Activated CD4-positive, CD25-positive, alpha-beta regulatory T cell (primary cell): ENCODE measurements around the gene MRPS14.
"Not testable (repeated sequence)": the region's sequence is repeated elsewhere in the genome, so short reads cannot be mapped to it uniquely, and the experiment has no call there.

ENCODE experiments used
- DNase-seq, 4 experiments: peaks; one replicate each; lab custom pipeline; 2025; lab: John Stamatoyannopoulos, UW

MRPS14 gene

DNA sequence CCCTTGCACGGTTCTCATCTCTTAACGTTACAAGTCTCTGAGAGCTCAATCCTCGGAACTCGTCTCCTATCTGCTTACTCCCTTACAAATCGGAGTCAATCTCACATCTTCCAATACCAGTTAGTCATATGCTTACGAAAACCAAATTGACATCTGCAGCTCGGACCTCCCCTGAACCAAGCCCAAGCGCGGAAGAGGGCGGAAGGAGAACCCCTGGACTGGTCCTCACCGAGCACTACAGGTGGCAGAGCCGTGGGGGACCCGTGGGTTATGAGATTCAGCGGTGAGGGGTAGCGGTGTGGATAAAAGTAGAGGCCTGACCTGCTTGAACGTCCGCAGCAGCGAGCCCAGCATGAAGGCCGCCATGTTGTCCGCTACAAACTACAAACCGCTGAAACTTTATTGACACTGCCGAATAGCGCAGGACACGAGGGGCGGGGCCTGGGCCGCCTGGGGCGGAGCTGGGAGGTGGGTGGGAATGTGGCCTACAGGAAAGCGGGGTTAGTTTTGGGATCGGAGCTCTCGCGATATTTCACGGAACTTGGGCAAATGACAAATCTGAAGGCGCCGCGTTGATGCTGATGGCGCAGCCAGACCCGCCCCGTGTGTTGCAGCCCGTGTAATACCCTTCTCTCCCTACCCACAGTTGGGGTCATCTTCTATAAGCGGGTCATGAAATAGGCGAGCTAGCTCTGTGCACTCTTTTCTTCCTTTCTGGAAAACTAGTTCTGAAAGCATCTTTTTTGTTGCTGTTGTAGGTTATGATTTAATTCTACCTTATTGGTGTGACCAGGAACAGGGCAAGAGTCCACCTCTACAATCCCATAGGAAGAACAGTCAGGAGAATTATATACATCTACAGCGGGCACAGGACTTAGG, at the start of gene MRPS14:
TSS of gene MRPS14 (minus strand) at position 383 of the 879 bp plus-strand sequence. CDS start at position 366, 17 bp downstream.
- peak; percentile 90 to 97 (median 90) for DNase-seq

DNA sequence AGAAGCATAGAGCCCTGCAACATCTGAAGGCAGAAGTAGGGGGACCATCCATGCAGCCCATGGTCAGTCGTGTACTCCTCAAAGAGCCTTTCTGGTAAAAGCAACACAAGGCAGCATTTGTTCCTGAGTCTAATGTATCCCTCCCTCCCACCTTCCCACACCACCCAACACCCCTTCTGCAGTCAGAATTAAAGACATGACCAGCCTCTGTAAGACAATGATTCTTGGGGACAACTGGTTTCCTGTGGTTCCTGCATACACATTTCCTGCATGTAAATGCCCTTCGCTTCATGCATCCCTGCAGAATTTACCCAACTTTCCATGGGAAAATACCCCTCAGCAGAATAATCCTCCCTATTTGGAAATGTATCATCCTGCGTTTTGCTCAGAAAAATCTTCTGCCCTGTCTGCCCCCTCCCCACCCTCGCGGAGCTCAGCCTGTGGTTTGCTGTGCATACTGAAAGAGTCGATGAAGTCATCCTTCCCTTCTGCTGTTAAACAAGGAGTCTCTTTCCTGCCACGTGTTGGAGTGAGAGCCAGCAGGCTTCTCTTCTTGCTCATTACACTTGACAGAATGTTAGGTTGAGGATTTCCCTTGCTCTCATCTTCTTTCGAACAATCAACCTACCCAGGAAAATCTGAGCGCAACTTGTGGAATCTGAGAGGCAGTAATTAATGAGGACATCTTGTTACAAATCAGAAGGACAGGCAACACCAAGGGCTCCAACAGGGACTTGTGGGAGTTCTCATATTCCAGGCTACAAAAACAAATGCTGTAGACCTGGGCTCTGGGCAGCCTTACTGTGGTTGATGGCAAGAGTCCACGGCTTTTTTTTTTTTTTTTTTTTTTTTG, 49.1 kb upstream of the MRPS14 start:
- DNase-seq: no peak

DNA sequence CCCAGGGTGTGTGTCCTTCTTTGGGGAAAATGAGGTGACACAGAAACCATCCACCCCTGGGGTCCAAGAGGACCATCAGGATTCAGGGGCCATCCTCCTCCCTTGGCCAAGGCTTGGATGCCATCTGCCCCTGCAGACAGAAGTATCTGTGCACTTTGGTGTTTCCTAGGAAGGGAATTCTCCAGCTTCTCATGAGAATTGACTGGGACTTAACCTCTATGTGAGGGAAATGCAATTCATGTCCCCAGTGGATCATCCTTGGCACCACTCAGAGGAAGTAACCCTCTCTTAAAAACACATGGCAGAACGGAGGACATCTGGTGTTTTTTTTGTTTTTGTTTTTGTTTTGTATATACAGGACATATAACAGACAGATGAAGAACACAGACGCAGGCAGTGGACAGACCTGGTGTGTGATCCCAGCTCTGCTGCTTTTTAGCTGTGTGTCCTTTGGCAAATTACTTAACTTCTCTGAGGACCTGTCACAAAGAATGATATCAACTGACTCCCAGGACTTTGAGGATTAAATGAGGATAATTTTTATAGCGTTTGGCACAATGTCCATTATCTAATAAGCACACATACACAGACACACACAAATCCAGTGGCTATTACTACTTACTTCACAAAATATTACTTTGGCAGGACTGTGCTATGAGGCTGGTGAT, 48.2 kb upstream of the MRPS14 start:
- DNase-seq: no peak

DNA sequence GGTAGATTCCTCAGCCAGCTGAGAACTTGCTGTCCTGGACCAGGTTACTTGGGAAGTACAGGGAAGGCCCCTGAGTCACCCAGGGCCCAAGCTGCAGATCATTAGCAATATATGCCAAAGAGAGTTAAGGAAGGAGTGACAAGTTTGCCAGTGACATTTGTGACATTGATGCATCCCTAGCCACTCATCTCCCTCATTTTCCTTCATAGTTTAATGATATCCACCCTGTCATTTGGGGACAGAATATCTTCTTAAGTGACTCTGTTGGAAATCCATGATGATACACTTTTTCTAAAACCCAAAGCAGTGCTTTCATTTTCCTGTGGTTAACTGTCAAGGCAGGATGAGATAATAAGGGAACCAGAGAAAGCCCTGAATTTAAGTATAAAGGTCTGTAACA, 47.6 kb upstream of the MRPS14 start:
- DNase-seq: no peak

DNA sequence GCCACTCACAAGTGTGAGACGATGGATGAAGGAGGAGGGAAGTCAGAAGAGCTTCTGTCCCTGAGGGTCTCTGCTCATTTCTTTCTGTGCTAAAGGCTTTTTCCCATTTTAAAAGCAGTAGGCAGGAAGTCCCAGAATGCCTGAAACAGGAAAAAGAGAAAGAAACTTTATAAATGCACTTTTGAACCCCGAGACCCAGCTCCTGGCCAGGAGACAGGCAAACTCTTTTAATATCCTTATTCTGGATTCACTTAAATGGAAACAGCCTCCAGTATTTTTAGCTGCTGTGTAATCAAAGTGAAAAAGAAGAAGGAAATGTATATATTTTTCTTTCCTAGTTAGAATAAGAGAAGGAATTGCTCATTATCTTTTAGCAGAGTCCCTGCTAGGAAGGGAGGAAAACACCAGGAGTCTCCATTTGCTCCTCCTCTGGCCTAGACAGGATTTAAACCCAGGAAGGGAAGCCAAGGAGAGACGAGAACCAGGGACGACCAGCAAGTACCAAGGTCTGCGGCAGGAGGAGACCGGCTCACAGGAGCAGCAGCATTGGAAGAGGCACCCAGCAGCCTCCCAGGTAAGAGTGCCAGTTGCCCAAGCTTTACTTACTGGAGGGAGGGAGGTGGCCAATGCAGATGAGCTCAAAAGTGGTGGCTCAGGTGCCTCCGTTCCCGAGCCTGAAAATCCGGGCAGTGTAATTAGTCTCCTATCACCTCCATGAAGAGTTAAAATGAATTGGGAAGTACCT, 44.3 kb upstream of the MRPS14 start, which contains the start of gene TNN:
TSS of gene TNN (plus strand) at position 472 of the 745 bp plus-strand sequence. CDS start 9,586 bp downstream, outside the sequence.
- DNase-seq: no peak

DNA sequence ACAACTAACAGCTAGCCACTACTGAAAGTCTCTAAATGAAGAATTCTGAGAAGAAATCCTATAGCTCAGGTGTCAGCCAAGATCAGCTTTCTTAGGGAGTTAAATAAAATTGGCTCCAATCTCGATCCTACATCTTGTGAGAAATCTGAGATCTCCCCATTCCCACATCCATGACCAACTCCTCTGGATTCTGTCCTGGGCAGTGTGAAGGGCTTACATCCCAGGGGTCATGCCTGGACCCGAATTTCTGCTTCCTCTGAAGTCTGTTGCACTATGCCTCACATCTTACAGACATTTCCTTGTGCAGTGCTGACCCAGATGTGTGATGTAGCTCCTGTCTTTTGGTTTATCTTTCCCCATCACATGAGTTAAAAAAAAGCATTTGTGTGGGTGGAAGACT, 39.6 kb upstream of the MRPS14 start:
- DNase-seq: no peak

DNA sequence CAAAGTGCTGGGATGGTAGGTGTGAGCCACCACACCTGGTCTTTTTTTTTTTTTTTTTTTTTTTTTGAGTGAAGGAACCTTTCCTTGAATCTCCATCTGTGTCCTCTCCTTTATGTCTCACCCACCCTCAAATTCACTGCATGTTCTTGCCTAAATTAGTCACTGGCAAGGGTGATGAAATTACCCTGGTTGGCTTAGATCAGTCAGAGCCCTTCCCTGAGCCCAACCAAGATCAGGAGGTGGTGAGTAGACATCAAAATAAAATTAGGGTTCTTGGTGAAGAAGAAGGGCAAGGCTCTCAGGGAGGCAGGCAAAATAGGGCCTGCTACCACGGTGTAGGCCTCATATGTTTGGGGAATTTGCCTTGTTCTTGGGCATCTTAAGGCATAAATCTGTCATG, 39.1 kb upstream of the MRPS14 start:
- DNase-seq: no peak

DNA sequence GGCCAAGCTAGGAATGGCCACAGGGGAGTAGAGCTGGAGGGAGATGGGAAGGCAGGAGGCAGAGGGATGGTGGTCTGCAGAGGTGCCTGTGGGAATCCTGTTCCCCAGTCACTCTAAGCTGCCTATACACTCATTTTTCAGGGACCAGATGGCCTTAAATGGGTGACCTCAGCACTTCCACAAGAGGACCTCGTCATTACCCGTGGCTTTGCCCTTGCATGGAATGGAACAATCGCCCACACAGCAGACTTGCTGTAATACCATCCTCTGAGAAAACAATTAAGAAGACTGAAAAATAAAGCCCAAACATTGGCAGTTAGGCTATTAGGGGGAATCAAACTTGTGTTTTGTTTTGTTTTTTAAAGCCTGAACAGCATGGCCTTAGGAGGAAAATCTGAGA, 31.5 kb upstream of the MRPS14 start:
- DNase-seq: no peak

DNA sequence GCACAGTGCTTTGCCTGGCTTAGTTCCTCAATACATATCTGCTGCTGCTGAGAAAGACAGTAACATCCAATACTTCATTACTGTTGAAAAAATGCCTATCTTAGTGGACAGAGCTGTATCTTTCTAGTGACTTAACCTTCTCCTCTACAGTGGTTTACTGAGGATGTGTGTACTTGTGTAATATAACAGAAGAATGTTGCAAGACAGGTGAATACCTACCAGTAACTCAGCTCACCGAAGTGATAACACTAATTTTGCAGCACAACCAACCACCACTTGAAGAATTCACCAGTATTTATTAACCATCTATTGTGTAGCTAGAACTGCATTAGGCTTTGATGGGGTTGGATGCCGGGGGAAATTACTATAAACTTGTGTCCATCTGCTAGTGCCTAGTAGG, 27.8 kb upstream of the MRPS14 start:
- no peak for DNase-seq

DNA sequence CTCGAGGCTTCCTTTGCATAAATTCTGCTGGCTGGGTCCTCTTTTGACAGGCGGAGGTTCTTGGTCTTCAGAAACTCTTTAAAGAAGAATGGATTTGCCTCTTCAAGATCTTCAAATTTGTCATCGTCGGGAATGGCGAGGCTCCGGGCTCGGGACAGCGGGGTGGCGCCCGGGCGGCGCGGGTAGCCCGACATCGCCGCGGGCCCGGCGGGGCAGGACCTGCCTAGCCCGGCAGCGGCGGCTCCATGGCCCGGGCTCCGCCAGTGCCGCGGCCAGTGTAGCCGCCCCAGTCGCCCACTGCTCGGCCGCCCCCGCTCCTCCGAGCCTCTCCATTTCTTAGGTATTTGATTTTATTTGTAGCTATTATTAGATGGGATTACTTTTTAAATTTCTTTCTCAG, 22.3 kb upstream of the MRPS14 start:
- no peak for DNase-seq

DNA sequence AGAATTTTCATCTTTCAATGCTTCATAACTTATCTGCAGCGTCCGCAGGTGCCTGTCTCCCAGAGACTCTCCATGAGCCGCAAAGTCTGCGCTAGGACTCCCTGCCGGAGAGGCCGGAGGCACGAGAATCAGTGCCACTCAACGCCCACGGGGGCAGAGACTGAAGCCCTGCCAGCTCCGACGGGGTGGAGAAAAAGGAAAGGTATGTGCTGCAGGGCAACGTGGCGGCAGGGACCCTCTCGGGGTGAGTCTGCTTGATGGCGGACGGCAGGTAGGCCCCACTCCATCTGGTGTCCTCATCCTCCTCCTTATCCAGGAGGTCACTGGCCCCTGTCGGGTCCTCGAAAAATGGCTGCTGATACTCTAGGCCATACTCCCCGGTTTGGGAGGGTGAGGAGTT, 21.9 kb upstream of the MRPS14 start:
- no peak for DNase-seq

DNA sequence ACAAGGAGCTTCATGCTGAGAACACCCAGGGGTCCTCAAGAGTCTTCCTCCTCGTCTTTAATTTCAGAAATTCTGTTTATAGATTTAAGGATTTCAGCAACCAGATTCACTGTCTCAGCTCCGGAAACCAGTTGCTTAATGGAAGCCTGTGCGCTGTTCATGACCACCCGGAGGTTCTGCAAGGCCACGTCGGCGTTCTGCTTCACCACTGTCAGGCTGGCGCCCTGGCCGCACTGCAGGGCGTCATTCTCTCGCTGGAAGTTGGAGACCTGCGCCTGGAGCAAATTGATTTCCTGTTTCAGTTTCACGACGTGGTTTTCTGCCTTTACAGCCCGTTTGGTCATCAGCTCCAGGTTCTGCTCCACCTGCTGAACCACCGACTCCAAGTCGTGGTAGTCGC, 21.4 kb upstream of the MRPS14 start:
- DNase-seq: not testable (repeated sequence)

DNA sequence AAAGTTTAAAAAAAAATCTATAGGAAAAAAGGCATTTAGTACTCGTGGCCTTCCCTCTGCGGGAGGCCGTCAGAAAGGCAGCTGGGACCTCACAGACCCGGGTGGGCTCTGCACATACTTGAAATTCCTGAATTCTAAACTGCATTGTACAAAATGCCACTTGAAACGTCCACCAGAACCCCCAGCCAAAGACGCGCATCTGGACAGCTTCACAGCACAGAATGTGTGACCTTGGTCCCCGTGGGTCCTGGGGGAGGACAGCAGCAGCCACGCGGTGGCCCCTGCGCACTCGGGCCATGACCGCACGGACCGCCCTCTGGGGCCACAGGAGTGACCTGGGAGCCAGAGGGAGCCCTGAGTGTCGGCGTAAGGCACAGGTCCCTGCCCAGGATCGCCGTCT, 20.6 kb upstream of the MRPS14 start:
- no peak for DNase-seq

DNA sequence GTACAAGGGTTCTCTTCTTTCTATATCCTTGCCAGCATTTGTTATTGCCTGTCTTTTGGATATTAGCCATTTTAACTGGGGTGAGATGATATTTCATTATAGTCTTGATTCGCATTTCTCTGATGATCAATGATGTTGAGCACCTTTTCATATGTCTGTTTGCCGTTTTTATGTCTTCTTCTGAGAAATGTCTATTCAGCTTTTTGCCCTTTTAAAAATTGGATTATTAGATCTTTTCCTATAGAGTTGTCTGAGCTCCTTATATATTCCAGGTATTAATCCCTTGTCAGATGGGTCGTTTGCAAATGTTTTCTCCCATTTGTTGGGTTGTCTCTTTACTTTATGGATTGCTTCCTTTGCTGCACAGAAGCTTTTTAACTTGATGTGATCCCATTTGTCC, 19.4 kb upstream of the MRPS14 start:
- no peak for DNase-seq

DNA sequence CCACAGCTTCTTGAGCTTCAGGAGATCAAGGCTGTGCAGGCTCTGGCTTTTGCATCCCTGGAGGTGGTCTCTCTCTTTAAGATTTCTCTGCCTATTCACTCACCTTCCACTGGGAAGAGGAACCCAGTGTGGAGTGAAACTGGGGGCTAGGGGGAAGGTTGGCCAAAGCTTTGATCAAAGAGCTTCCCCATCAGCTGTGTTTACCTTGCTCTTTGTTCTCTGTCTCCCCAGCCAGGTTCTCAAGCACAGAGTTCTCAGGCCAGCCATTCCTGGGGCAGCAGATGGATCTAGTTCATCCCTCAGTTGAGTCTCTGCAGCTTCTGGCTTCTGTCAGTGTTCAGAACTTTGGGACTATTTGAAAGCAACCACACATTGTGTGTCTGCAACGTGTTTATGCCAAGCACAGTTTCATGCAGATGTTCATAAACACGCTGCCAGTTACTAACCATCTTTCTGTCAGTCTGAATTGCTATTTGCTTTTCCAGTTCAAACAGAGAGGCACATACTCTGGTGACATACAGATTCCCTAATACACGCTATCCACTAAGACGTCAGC, 17.2 kb upstream of the MRPS14 start:
- no peak for DNase-seq

DNA sequence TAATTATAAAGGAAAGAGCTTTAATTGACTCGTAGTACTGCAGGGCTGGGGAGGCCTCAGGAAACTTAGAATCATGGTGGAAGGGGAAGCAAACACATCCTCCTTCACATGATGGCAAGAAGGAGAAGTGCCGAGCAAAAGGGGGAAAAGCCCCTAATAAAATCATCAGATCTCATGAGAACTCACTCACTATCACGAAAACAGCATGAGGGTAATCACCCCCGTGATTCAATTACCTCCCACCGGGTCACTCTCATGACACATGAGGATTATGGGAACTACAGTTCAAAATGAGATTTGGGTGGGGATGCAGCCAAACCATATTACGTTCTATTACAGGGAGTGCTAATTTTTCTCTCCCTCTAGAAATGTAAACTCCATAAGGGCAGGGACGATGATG, 14.2 kb upstream of the MRPS14 start:
- no peak for DNase-seq

DNA sequence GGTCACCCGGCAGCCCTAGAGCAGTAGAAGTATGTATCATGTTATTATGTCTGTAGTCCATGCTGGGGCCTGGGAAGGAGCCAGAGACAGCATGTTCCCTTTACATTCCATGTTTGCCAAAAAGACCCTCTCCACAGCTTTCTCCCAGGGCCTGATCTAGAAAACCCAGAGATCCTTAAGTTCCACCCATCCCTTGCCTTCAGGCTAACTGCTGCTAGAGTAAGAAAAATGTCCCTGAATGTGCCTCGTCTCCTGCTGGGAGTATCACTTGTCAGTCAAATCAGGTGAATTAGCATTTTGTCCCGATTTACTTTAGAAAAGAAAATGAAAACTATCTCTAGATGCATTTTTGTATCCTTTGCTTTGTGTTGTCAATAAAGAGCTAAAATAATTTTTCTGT, 13.3 kb upstream of the MRPS14 start:
- DNase-seq: no peak

DNA sequence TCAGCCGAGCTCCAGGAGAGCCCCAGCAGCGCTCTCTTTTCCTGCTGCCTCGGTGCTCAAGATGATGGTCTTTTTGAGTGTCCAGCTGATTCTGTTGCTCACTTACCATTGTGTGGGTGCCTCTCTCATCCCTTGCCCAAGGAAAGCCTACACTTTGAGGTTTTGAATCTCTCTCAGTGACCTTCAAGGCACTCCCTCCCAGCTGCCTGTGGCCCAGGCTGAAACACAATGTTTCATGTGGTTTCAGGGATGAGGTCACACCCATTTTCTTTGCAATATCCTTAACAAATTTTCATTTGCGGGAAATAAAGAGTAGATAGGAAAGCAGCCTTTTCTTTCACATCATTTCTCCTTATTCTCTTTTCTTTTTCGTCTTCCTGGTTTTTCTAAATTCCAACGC, 12.6 kb upstream of the MRPS14 start:
- DNase-seq: no peak

DNA sequence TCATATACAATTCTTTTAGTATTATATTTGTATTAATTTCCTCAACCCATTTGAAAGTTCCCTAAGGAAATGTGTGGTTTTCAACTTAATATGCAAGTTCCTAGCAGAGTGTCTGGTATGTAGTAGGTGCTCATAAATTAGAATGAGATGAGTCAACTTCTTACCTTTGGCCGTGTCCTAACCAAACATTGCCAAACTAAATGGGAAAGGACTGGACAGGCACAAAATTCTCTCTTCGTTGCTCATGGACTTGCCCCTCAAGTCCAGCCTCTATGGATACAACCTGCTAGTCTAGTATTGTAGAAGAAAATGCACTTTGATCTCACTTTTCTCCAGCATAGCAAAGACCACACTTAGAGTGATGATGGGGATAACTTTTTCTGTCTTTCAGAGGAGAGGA, 11.6 kb upstream of the MRPS14 start:
- no peak for DNase-seq

DNA sequence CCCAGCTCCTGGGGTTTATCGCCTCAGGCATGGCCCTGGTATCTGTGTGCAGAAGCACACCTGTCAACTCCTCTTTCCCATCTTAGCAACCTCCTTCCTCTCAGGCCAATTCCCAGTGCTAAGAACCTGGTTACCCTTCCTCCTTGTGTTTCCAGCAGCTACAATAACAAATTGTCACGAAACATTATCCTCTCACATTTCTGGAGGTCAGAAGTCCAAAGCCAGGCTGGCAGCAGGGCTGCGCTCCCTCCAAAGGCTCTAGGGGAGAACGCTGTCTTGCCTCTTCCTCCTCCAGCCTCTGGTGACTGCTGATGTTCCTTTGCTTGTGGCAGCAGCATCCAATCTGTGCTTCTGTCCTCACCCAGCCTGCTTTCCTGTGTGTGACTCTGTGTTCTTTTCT, 10.7 kb upstream of the MRPS14 start:
- DNase-seq: no peak

DNA sequence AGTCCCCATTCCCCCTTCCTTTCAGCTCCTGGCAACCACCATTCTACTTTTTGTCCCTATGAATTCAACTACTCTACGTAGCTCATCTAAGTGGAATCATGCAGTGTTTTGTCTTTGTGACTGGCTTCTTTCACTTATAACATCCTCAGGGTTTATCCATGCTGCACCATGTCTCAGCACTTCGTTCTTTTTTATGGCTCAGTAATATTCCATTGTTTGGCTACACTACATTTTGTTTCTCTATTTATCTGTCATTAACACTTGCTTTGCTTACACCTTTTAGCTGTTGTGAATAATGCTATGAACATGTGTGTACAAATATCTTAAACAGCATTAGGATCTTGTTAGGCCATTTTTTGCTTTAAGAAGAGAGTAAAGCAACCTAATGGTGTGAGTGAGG, 1.5 kb upstream of the MRPS14 start:
- no peak for DNase-seq

DNA sequence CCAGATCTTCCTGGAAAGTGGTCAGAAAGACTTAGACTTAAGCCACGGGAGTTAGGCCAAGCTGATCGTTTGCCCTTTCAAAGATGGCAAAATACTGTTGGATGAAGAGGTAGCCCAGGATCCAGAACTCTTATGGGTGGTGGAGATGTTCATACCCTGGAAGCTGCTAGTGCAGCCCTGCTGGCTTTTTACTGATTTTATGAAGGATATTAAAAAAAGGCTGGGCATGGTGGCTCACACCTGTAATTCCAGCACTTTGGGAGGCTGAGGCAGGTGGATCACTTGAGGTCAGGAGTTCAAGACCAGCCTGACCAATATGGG, 657 bp upstream of the MRPS14 start:
- not testable (repeated sequence) for DNase-seq
